ENCODE data around the gene WWOX. TPM values are rescaled to one million over a fixed set of nuclear protein-coding genes. Genes with fewer than 3 reads are reported as not detected.

Gene WWOX
- total RNA-seq, 1 experiment from 2014 or later: 15.6 TPM

GRCh38 chr16:78105517-78105916 is 6.1 kb downstream of the WWOX start:
- no peak overlapping the region for H2AFZ ChIP-seq (ENCODE audit: low read length)
- peaks cover 5% of the 10 kb centered on the region for H3K79me1 ChIP-seq (ENCODE audit: insufficient read depth, low read depth, low read length, poor library complexity, severe bottlenecking)
- H3K9me3 ChIP-seq (ENCODE audit: control insufficient read depth, low read depth, low read length): no peaks in the 10 kb centered on the region
- H2AK5ac ChIP-seq (ENCODE audit: insufficient read length, low read length): no peak overlapping the region
- no peaks in the 10 kb centered on the region for H3K4me1 ChIP-seq (ENCODE audit: insufficient read depth, low read length)
- no peak overlapping the region for H3K23ac ChIP-seq (ENCODE audit: insufficient read length, low read depth, low read length)
- no peak overlapping the region for H2BK15ac ChIP-seq (ENCODE audit: low read depth, low read length)
- no peak overlapping the region for H2BK120ac ChIP-seq (ENCODE audit: low read depth, low read length, poor library complexity, severe bottlenecking)
- H3K9ac ChIP-seq (ENCODE audit: extremely low read depth, insufficient read length, low read length): no peak overlapping the region
- no CpG with 5 or more reads among the region's 4 CpGs for WGBS (ENCODE audit: extremely low coverage, insufficient read length, low lambda C conversion rate)
- Mint-ChIP-seq H3K27ac (no peak overlapping the region), H3K27me3 (ENCODE audit: low read depth) (no peaks in the 10 kb centered on the region; the same call in none of the 2 replicates), H3K9me3 (no peaks in the 10 kb centered on the region), H3K4me1 (peaks cover 5 to 15% of the 10 kb centered on the region in 2 experiments; a peak in 3 of 4 replicates), H3K4me3 (no peak overlapping the region), H3K36me3 (ENCODE audit: insufficient read depth in 1 of 3, low read depth in 3 of 3) (peaks cover 4 to 6% (median 4%) of the 10 kb centered on the region in 3 experiments; a peak in 4 of 7 replicates)
- no peaks in the 10 kb centered on the region for H4K20me1 ChIP-seq (ENCODE audit: control insufficient read depth, insufficient read depth, insufficient read length)
- H3K23me2 ChIP-seq (ENCODE audit: insufficient read length, low read depth, low read length, poor library complexity, severe bottlenecking): peaks cover 3% of the 10 kb centered on the region
- H3K4me2 ChIP-seq (ENCODE audit: insufficient read depth, insufficient read length, low read length): no peak overlapping the region
- H3K14ac ChIP-seq (ENCODE audit: insufficient read depth, low read length): no peak overlapping the region
- H3K27ac ChIP-seq (ENCODE audit: insufficient read length, low read depth, low read length): no peak overlapping the region
- H4K8ac ChIP-seq (replicated peaks; ENCODE audit: insufficient read length, low read depth, low read length): no peak overlapping the region
- no peak overlapping the region for H2BK5ac ChIP-seq (ENCODE audit: insufficient read length, low read length)
- H3K79me2 ChIP-seq (ENCODE audit: insufficient read depth, low read length): no peaks in the 10 kb centered on the region
- no peak overlapping the region for H4K91ac ChIP-seq (ENCODE audit: insufficient read length, low read depth, low read length)
- H3K18ac ChIP-seq (ENCODE audit: insufficient read length, low read depth, low read length): no peak overlapping the region
- no peak for TF ChIP-seq CTCF (conservative IDR thresholded peaks at IDR 0.05)
- H3K27me3 ChIP-seq (ENCODE audit: insufficient read depth, low read length): no peaks in the 10 kb centered on the region
- H3K4ac ChIP-seq (ENCODE audit: low read depth, low read length): no peak overlapping the region
- H2BK20ac ChIP-seq (ENCODE audit: low read depth, low read length, poor library complexity, severe bottlenecking): no peak overlapping the region
- no peak overlapping the region for H3K56ac ChIP-seq (ENCODE audit: insufficient read length, low read depth, low read length)
- DNase-seq: no peak
- H3T11ph ChIP-seq (ENCODE audit: low read length): no peak overlapping the region
- H2BK12ac ChIP-seq (ENCODE audit: insufficient read length, low read depth, low read length): no peak overlapping the region
- no peak overlapping the region for H4K5ac ChIP-seq (ENCODE audit: insufficient read length, low read depth, low read length)
